H1 (cell line): ENCODE data around the gene CMSS1. TPM values are rescaled to one million over a fixed set of nuclear protein-coding genes. Genes with fewer than 3 reads are reported as not detected.

ENCODE experiments used
- CTCF ChIA-PET: fragments of 300-600 bp; sonication (Branson Sonifier 250); formaldehyde crosslinking; loops from one replicate; lab custom pipeline; 2021; ENCODE audit not compliant: partially characterized antibody; lab: Charles Lee
- POLR2A ChIA-PET: fragments of 300-600 bp; sonication (Branson Sonifier 250); formaldehyde crosslinking; loops from one replicate; lab custom pipeline; 2021; ENCODE audit warnings: inconsistent platforms; ENCODE audit not compliant: partially characterized antibody; lab: Charles Lee
- DNase-seq, 2 experiments: peaks; one replicate each; pipeline versions ENCODE4 v3.0.0 to v3.0.0-alpha.2; 2010 to 2022; ENCODE audit warnings: low spot score in 2 of 2, low read depth in 1 of 2, mixed read lengths in 1 of 2
- FAIRE-seq: peaks from 2 replicates; lab custom pipeline; 2011; peaks lifted over from hg19 to GRCh38; lab: Jason Lieb, UNC
- H2AFZ ChIP-seq: 2 replicates; pipeline ENCODE4 v1.8.1; 2012; ENCODE audit warnings: low read length, inconsistent platforms
- H2AK5ac ChIP-seq: 2 replicates; pipeline ENCODE4 v1.6.1; 2013; ENCODE audit warnings: low read depth, low read length
- H2BK120ac ChIP-seq: replicated peaks from 2 replicates; pipeline ENCODE3; 2013; ENCODE audit warnings: low read depth, low read length, inconsistent platforms
- H2BK12ac ChIP-seq: 2 replicates; pipeline ENCODE4 v1.6.1; 2013; ENCODE audit warnings: low read depth, low read length
- H2BK15ac ChIP-seq: 2 replicates; pipeline ENCODE4 v1.6.1; 2013; ENCODE audit warnings: low read length
- H2BK20ac ChIP-seq: 2 replicates; pipeline ENCODE4 v1.6.1; 2013; ENCODE audit warnings: low read length
- H2BK5ac ChIP-seq: 2 replicates; pipeline ENCODE4 v1.6.1; 2013; ENCODE audit warnings: low read depth, low read length
- H3K14ac ChIP-seq: 2 replicates; pipeline ENCODE4 v1.6.1; 2013; ENCODE audit warnings: inconsistent platforms; ENCODE audit not compliant: insufficient read length
- H3K18ac ChIP-seq: 2 replicates; pipeline ENCODE4 v1.6.1; 2013; ENCODE audit warnings: low read length; ENCODE audit errors: extremely low read depth
- H3K23ac ChIP-seq: 2 replicates; pipeline ENCODE4 v1.6.1; 2013; ENCODE audit warnings: inconsistent platforms; ENCODE audit not compliant: insufficient read length
- H3K23me2 ChIP-seq: 2 replicates; pipeline ENCODE4 v1.6.1; 2013; ENCODE audit warnings: low read depth, low read length
- H3K27ac ChIP-seq: 2 replicates; pipeline ENCODE4 v1.6.1; 2011; ENCODE audit warnings: low read depth, low read length, inconsistent platforms
- H3K27me3 ChIP-seq, 4 experiments: replicated peaks in 1 of 4; 1 replicate in 1 of 4; 2 replicates in 3 of 4; pipeline versions ENCODE4 v1.6.1 to v1.8.1; 2011 to 2013; ENCODE audit warnings: low read length in 3 of 4, mild to moderate bottlenecking in 3 of 4, inconsistent platforms in 2 of 4, mixed read lengths in 2 of 4, moderate library complexity in 1 of 4; ENCODE audit not compliant: control insufficient read depth in 3 of 4, insufficient read depth in 3 of 4; ENCODE audit errors: extremely low read depth in 1 of 4
- H3K36me3 ChIP-seq, 4 experiments: 2 replicates each; pipeline versions ENCODE4 v1.6.1 to v1.8.1; 2011 to 2013; ENCODE audit warnings: mild to moderate bottlenecking in 4 of 4, low read length in 3 of 4, moderate library complexity in 2 of 4, control low read depth in 1 of 4, inconsistent platforms in 1 of 4; ENCODE audit not compliant: insufficient read depth in 4 of 4, control insufficient read depth in 2 of 4
- H3K4ac ChIP-seq: replicated peaks from 2 replicates; pipeline ENCODE3; 2013; ENCODE audit warnings: low read length, low read depth, mixed read lengths, inconsistent platforms; ENCODE audit not compliant: insufficient read length
- H3K4me1 ChIP-seq, 4 experiments: replicated peaks in 1 of 4; 1 replicate in 1 of 4; 2 replicates in 3 of 4; pipeline versions ENCODE4 v1.6.1 to v1.8.1; 2011 to 2013; ENCODE audit warnings: low read length in 3 of 4, inconsistent platforms in 2 of 4, mixed read lengths in 1 of 4; ENCODE audit not compliant: insufficient read depth in 4 of 4, control insufficient read depth in 3 of 4
- H3K4me2 ChIP-seq, 2 experiments: 2 replicates each; pipeline versions ENCODE4 v1.6.1 to v1.8.1; 2011 to 2013; ENCODE audit warnings: low read depth in 2 of 2, low read length in 2 of 2, control low read depth in 1 of 2, inconsistent platforms in 1 of 2, mild to moderate bottlenecking in 1 of 2; ENCODE audit not compliant: insufficient read depth in 1 of 2
- H3K4me3 ChIP-seq, 4 experiments: fragments of 200-600, 300-600 bp in 1 of 4; sonication (generic), shearing (Covaris generic), sonication (Bioruptor Twin) in 1 of 4; 2 replicates each; pipeline versions ENCODE4 v1.5.1 to v1.8.1; 2011 to 2016; ENCODE audit warnings: low read length in 4 of 4, low read depth in 3 of 4, control low read depth in 2 of 4, inconsistent platforms in 2 of 4, mild to moderate bottlenecking in 2 of 4, mixed read lengths in 1 of 4, moderate library complexity in 1 of 4; ENCODE audit not compliant: insufficient read depth in 2 of 4; ENCODE audit errors: extremely low read depth in 1 of 4
- H3K56ac ChIP-seq: replicated peaks from 2 replicates; pipeline ENCODE3; 2013; ENCODE audit warnings: low read depth, mild to moderate bottlenecking, mixed read lengths, low read length, inconsistent platforms; ENCODE audit not compliant: insufficient read length
- H3K79me1 ChIP-seq: 2 replicates; pipeline ENCODE4 v1.6.1; 2013; ENCODE audit warnings: low read depth, low read length, control low read depth
- H3K79me2 ChIP-seq, 2 experiments: 2 replicates each; pipeline versions ENCODE4 v1.6.1 to v1.8.1; 2012 to 2013; ENCODE audit warnings: low read length in 2 of 2, mild to moderate bottlenecking in 2 of 2, inconsistent platforms in 1 of 2; ENCODE audit not compliant: insufficient read depth in 2 of 2, control insufficient read depth in 1 of 2
- H3K9ac ChIP-seq, 4 experiments: replicated peaks in 1 of 4; 1 replicate in 1 of 4; 2 replicates in 3 of 4; pipeline versions ENCODE4 v1.6.1 to v1.8.1; 2011 to 2013; ENCODE audit warnings: low read depth in 3 of 4, low read length in 3 of 4, control low read depth in 2 of 4, mild to moderate bottlenecking in 2 of 4, moderate library complexity in 2 of 4, inconsistent platforms in 1 of 4; ENCODE audit errors: extremely low read depth in 1 of 4
- H3K9me3 ChIP-seq, 2 experiments: 2 replicates each; pipeline versions ENCODE4 v1.6.1 to v1.8.1; 2012 to 2013; ENCODE audit warnings: mild to moderate bottlenecking in 2 of 2, moderate library complexity in 2 of 2, control low read depth in 1 of 2, inconsistent platforms in 1 of 2, low read depth in 1 of 2, low read length in 1 of 2, mixed read lengths in 1 of 2; ENCODE audit not compliant: insufficient read depth in 2 of 2
- H4K20me1 ChIP-seq, 2 experiments: replicated peaks in 1 of 2; 2 replicates each; pipeline versions ENCODE3 to v1.8.1; 2011 to 2013; ENCODE audit warnings: inconsistent platforms in 2 of 2, low read length in 2 of 2, mild to moderate bottlenecking in 1 of 2; ENCODE audit not compliant: insufficient read depth in 2 of 2, control insufficient read depth in 1 of 2
- H4K5ac ChIP-seq: 2 replicates; pipeline ENCODE4 v1.6.1; 2013; ENCODE audit warnings: low read length, low read depth, mixed read lengths, inconsistent platforms; ENCODE audit not compliant: insufficient read length
- H4K8ac ChIP-seq: 2 replicates; pipeline ENCODE4 v1.8.0; 2013; ENCODE audit warnings: mild to moderate bottlenecking, moderate library complexity, low read length, inconsistent platforms; ENCODE audit not compliant: insufficient read depth; ENCODE audit errors: extremely low read depth
- H4K91ac ChIP-seq: replicated peaks from 2 replicates; pipeline ENCODE3; 2013; ENCODE audit warnings: low read length, mixed read lengths, inconsistent platforms; ENCODE audit not compliant: insufficient read length
- CBX5 ChIP-seq: fragments of 300-800, 300-1000 bp; sonication (generic); IDR thresholded peaks from 2 replicates; pipeline ENCODE4 v1.7.1; 2016; ENCODE audit warnings: antibody characterized with exemption, low read length, low read depth
- CBX8 ChIP-seq: fragments of 300-800, 300-1000 bp; sonication (generic); IDR thresholded peaks from 2 replicates; pipeline ENCODE4 v1.7.1; 2016; ENCODE audit warnings: low read depth, low read length, borderline replicate concordance
- CEBPB ChIP-seq: IDR thresholded peaks from 2 replicates; pipeline ENCODE4 v1.6.1; 2012; ENCODE audit warnings: low read depth, low read length
- CREB1 ChIP-seq: IDR thresholded peaks from 2 replicates; pipeline ENCODE4 v1.6.1; 2012; ENCODE audit warnings: inconsistent platforms
- CTBP2 ChIP-seq: IDR thresholded peaks from 2 replicates; pipeline ENCODE4 v1.7.0; 2011; ENCODE audit warnings: borderline replicate concordance, mild to moderate bottlenecking, moderate library complexity, mixed read lengths, low read length; ENCODE audit not compliant: insufficient read depth, insufficient read length
- EZH2 ChIP-seq: fragments of 200-600 bp; sonication (generic); IDR thresholded peaks from 2 replicates; pipeline ENCODE4 v1.7.1; 2012; ENCODE audit warnings: low read depth, mild to moderate bottlenecking, moderate library complexity, low read length, inconsistent platforms; ENCODE audit not compliant: severe bottlenecking
- JUND ChIP-seq: IDR thresholded peaks from 2 replicates; pipeline ENCODE4 v1.6.1; 2011; ENCODE audit warnings: mild to moderate bottlenecking, improper control_type of control experiment, low read length
- KDM1A ChIP-seq: fragments of 200-600, 300-600 bp; sonication (generic); IDR thresholded peaks from 2 replicates; pipeline ENCODE4 v1.7.1; 2016; ENCODE audit warnings: mild to moderate bottlenecking, low read length, borderline replicate concordance
- PHF8 ChIP-seq: fragments of 200-600 bp; sonication (generic); conservative IDR thresholded peaks from 2 replicates; pipeline ENCODE4 v1.7.1; 2012; ENCODE audit warnings: low read depth, mild to moderate bottlenecking, inconsistent platforms, low read length, moderate library complexity
- SIN3A ChIP-seq, 2 experiments: IDR thresholded peaks in 1 of 2; conservative IDR thresholded peaks in 1 of 2; 2 replicates each; pipeline ENCODE4 v1.6.1; 2011 to 2012; ENCODE audit warnings: low read length in 2 of 2, improper control_type of control experiment in 1 of 2, low read depth in 1 of 2, mild to moderate bottlenecking in 1 of 2
- SRF ChIP-seq: IDR thresholded peaks from 2 replicates; pipeline ENCODE4 v1.6.1; 2011; ENCODE audit warnings: mild to moderate bottlenecking, low read depth, low read length, moderate library complexity
- SUZ12 ChIP-seq: fragments of 200-600 bp; sonication (generic); IDR thresholded peaks from 2 replicates; pipeline ENCODE4 v1.6.1; 2012; ENCODE audit warnings: mild to moderate bottlenecking, inconsistent platforms, low read length, moderate library complexity, mixed read lengths
- YY1 ChIP-seq: IDR thresholded peaks from 2 replicates; pipeline ENCODE4 v1.6.1; 2011; ENCODE audit warnings: low read depth, mild to moderate bottlenecking, low read length
- WGBS, 2 experiments: shearing (Covaris generic) in 1 of 2; methylation state at CpG; one replicate each; pipeline versions ENCODE4 v1.1.6 to v1.1.7; 2013 to 2015; ENCODE audit warnings: low lambda C conversion rate in 2 of 2, mixed read lengths in 2 of 2, inconsistent platforms in 1 of 2, low coverage in 1 of 2, missing lambda C conversion rate in 1 of 2; ENCODE audit not compliant: insufficient replicate concordance in 2 of 2, insufficient coverage in 1 of 2, insufficient read length in 1 of 2; ENCODE audit errors: extremely low coverage in 1 of 2, missing lambda C conversion rate in 1 of 2; 5-methylcytosine and 5-hydroxymethylcytosine counted together
- polyA plus RNA-seq, 7 experiments: library from polyadenylated mRNA; depleted of rRNA in 3 of 7; stranded (reverse) in 5 of 7; unstranded in 2 of 7; fragments of >200 nt in 5 of 7; fragments of 200-250 nt in 2 of 7; gene quantifications; 1 replicate in 5 of 7; 2 replicates in 1 of 7; 4 replicates in 1 of 7; pipeline versions ENCODE4 v1.2.1 to v1.2.3, GENCODE V29; 2011 to 2013; ENCODE audit warnings: missing spikeins in 2 of 7, mixed read lengths in 2 of 7
- total RNA-seq: library from RNA; stranded (reverse); fragmentation: NEBNext Ultra II Directional; extraction: Animal tissue kit (Norgen Biotek cat#: 25700); gene quantifications from 2 replicates; pipeline ENCODE4 v1.2.1, GENCODE V29; 2021

Gene CMSS1
- total and polyA plus RNA-seq, 2 of the 8 experiments (the other 6 are each of a cell fraction or from before 2014, with no cell fraction given): 15.2 to 75.1 TPM

DNA sequence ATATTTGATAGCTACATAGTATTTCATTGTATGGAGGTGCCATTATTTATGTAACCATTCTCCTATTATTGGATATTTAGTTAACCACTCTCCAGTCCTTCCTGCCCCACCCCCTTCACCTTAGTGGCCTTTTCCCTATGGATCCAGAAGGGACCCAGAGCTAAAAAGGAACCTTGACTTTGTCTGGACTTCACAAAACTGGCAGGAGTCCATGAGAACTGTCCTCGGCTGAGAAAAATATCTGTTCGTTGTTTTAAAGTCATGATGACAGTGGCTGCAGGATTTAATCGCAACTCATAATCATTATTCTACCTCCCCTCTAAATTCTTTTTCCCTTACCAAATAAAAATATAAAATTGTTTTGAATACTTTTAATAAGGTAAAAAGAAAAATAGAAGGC lies 129.7 kb downstream of the CMSS1 start:
- Histone ChIP-seq H4K5ac (no peak overlapping the region), H3K79me2 (no peaks in the 10 kb centered on the region), H2BK20ac (no peak overlapping the region), H4K8ac (no peak overlapping the region), H2BK12ac (no peak overlapping the region), H3K23me2 (no peaks in the 10 kb centered on the region), H3K4ac (no peak overlapping the region), H3K14ac (no peak overlapping the region), H4K91ac (no peak overlapping the region), H3K4me1 (peaks cover 0 to 9% (median 2%) of the 10 kb centered on the region in 4 experiments; a peak in 5 of 7 replicates), H3K79me1 (peaks cover 3% of the 10 kb centered on the region; the same call in 1 of the 2 replicates), H2BK15ac (no peak overlapping the region), H4K20me1 (no peaks in the 10 kb centered on the region), H2AFZ (no peak overlapping the region), H3K4me3 (no peak overlapping the region), H3K27ac (no peak overlapping the region), H3K23ac (no peak overlapping the region), H3K9ac (no peak overlapping the region), H3K18ac (no peak overlapping the region), H3K56ac (no peak overlapping the region), H2BK5ac (no peak overlapping the region), H3K36me3 (no peaks in the 10 kb centered on the region), H3K4me2 (no peak overlapping the region), H2AK5ac (no peak overlapping the region), H2BK120ac (no peak overlapping the region), H3K27me3 (no peaks in the 10 kb centered on the region), H3K9me3 (no peaks in the 10 kb centered on the region)
- 100% methylated on average over 3 of the region's 3 CpGs; no CpG with 5 or more reads in 1 of the 2 experiments for WGBS, 2 experiments
- FAIRE-seq (no peak), DNase-seq (no peak)
- POLR2A ChIA-PET: interaction anchor here (1.3 kb wide), 1 partner anchor 39 kb away, joined by 3 read pairs; no protein-coding TSS in a partner anchor
- CTCF ChIA-PET: interaction anchor here (0.9 to 1.1 kb wide), 2 partner anchors 17 to 36 kb away, joined by 3 read pairs; no protein-coding TSS in a partner anchor
- TF ChIP-seq EZH2 (no peak), SIN3A (conservative IDR thresholded peaks at IDR 0.05 in 1 of 2, IDR thresholded peaks at IDR 0.05 in 1 of 2; ENCODE audit: low read depth in 1 of 2, low read length in 2 of 2) (no peak), CTBP2 (no peak), SUZ12 (no peak), PHF8 (no peak), JUND (no peak), CBX8 (no peak), CREB1 (no peak), CEBPB (no peak), YY1 (no peak), KDM1A (no peak), CBX5 (no peak), SRF (no peak)
